ENCODE results near the gene CHRND.

The CHRND gene

GRCh38 chr2:232550354-232551249, 24.6 kb downstream of the CHRND start, which contains the start of the genes EIF4E2 and TIGD1 (continued):
- TF ChIP-seq INSM2 (tag by site-specific recombination; IDR thresholded peaks at IDR 0.05) = 0 out of 2 replicates have a peak, but pooled peaks have one; percentile 33
- TF ChIP-seq BCL11B (tag by site-specific recombination; IDR thresholded peaks at IDR 0.05; ENCODE audit: low read depth) = no peak
- TF ChIP-seq SP7 (tag by site-specific recombination; IDR thresholded peaks at IDR 0.05) = peak; percentile 84
- no peak for TF ChIP-seq ZNF626 (tag by site-specific recombination; IDR thresholded peaks at IDR 0.05)
- no peak for TF ChIP-seq ZNF624 (tag by site-specific recombination; IDR thresholded peaks at IDR 0.05)
- no peak for TF ChIP-seq TSHZ1 (tag by site-specific recombination; IDR thresholded peaks at IDR 0.05; ENCODE audit: borderline replicate concordance)
- no peak for TF ChIP-seq HOXA7 (CRISPR knock-in tag; IDR thresholded peaks at IDR 0.05; ENCODE audit: borderline replicate concordance)
- TF ChIP-seq ZNF423 (tag by site-specific recombination; IDR thresholded peaks at IDR 0.05) = no peak
- no peak for TF ChIP-seq ZNF112 (tag by site-specific recombination; IDR thresholded peaks at IDR 0.05)
- no peak for TF ChIP-seq ZBTB6 (tag by site-specific recombination; IDR thresholded peaks at IDR 0.05)
- TF ChIP-seq ZBTB26 (tag by site-specific recombination; optimal IDR thresholded peaks at IDR 0.05) = peak; percentile 82
- no peak for TF ChIP-seq ZNF37A (tag by site-specific recombination; IDR thresholded peaks at IDR 0.05)

GRCh38 chr2:232551250-232551638, 25.3 kb downstream of the CHRND start:
- ChIA-PET CTCF (interaction anchor here (0.6 kb wide), 1 partner anchor 197 kb away, joined by 3 read pairs; no protein-coding TSS in a partner anchor), POLR2A (interaction anchor here (0.5 to 1.4 kb wide), 7 partner anchors 12 to 82 kb away, joined by 3 to 9 read pairs (median 4); partner anchors contain the start of gene EFHD1)
- Histone ChIP-seq H3K27ac (ENCODE audit: extremely low read depth, low read depth, low read length) (peak overlapping the region; percentile 82; the same call in 1 of the 2 replicates), H3K9me3 (ENCODE audit: control insufficient read depth, insufficient read depth, low read depth, low read length) (no peaks in the 10 kb centered on the region), H3K4me3 (ENCODE audit: low read depth, low read length) (peak overlapping the region; percentile 94), H3K36me3 (ENCODE audit: control insufficient read depth in 2 of 2, insufficient read depth in 1 of 2, low read length in 2 of 2) (peaks cover 13 to 49% of the 10 kb centered on the region in 2 experiments; a peak in 2 of 3 replicates), H3K4me1 (ENCODE audit: control insufficient read depth, insufficient read depth, low read length) (no peaks in the 10 kb centered on the region)
- TF ChIP-seq ZNF341 (tag by site-specific recombination; IDR thresholded peaks at IDR 0.05; ENCODE audit: low read depth) = no peak
- 0 out of 2 replicates have a peak, but pooled peaks have one; percentile 2 for TF ChIP-seq ZNF335 (tag by site-specific recombination; conservative IDR thresholded peaks at IDR 0.05)
- no peak for TF ChIP-seq YY2 (tag by site-specific recombination; IDR thresholded peaks at IDR 0.05)
- TF ChIP-seq ZNF202 (tag by site-specific recombination; IDR thresholded peaks at IDR 0.05; ENCODE audit: borderline replicate concordance) = no peak
- TF ChIP-seq PRDM2 (tag by site-specific recombination; IDR thresholded peaks at IDR 0.05; ENCODE audit: borderline replicate concordance) = no peak
- no peak for TF ChIP-seq SALL2 (tag by site-specific recombination; IDR thresholded peaks at IDR 0.05; ENCODE audit: borderline replicate concordance)
- TF ChIP-seq ZNF660 (tag by site-specific recombination; IDR thresholded peaks at IDR 0.05) = no peak
- TF ChIP-seq BCL11A (tag by site-specific recombination; IDR thresholded peaks at IDR 0.05; ENCODE audit: low read depth) = no peak
- 0 out of 2 replicates have a peak, but pooled peaks have one; percentile 9 for TF ChIP-seq KLF1 (tag by site-specific recombination; IDR thresholded peaks at IDR 0.05)
